GM12892 (cell line): ENCODE measurements around the gene ARHGAP10.

ENCODE experiments used
- POLR2A ChIP-seq: IDR thresholded peaks from 2 replicates; pipeline ENCODE4 v1.6.1; 2011; ENCODE audit warnings: low read depth, low read length, control low read depth
- POLR2AphosphoS5 ChIP-seq: IDR thresholded peaks from 2 replicates; pipeline ENCODE4 v1.6.1; 2011; ENCODE audit warnings: low read depth, low read length, control low read depth
- TAF1 ChIP-seq: IDR thresholded peaks from 2 replicates; pipeline ENCODE4 v1.6.1; 2011; ENCODE audit warnings: low read depth, mild to moderate bottlenecking, control low read depth, low read length, borderline replicate concordance

GRCh38 chr4:147851135-147851534, 119.2 kb downstream of the ARHGAP10 start:
- TF ChIP-seq POLR2A (no peak), TAF1 (no peak), POLR2AphosphoS5 (no peak)
